GM19372 (cell line): Measurements from ENCODE around the gene CDCP1.

Experiments
- ATAC-seq: cut with Tn5 transposase; IDR thresholded peaks from one replicate; pipeline ENCODE4 v1.9.1; 2021; ENCODE audit warnings: mild to moderate bottlenecking, low read depth, moderate library complexity; ENCODE audit not compliant: unreplicated experiment

The CDCP1 gene

DNA sequence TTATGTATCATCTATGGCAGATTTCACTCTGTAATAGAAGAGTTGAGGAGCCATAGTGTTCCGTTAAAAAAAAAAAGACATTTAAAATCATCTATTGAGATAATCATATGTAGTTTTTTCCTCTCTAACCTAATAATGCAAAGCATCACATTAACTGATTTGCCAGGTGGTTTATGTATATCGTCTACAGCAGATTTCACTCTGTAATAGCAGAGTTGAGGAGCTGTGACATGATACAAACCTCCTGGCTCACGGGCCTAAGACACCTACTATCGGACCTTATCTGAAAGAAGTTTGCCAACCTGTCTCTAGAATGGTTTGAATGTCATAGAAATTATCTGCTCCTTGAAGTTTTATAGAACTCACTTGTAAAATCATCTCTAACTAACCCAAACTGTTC lies 29.8 kb downstream of the CDCP1 start:
- ATAC-seq = no peak

DNA sequence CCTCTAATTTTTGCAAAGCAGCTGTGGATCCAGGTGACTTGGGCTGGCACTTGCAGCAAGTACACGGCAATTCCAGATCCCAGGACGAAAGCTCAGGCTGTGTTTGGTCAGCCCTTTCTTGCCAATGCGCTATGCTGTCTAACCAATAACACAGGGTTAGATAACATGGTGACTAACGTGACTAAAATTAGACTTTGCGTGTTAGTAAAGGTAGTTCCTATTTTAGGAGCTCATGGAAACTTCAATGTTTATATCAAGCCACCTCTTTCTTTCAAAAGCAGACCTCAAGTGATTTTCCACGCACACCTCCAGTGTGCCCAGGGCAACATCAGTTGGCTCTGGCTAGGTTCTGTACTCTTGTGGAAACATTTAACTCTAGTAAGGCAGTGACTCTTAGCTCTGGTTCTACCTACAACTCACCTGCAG lies 32.5 kb downstream of the CDCP1 start:
- no peak for ATAC-seq

DNA sequence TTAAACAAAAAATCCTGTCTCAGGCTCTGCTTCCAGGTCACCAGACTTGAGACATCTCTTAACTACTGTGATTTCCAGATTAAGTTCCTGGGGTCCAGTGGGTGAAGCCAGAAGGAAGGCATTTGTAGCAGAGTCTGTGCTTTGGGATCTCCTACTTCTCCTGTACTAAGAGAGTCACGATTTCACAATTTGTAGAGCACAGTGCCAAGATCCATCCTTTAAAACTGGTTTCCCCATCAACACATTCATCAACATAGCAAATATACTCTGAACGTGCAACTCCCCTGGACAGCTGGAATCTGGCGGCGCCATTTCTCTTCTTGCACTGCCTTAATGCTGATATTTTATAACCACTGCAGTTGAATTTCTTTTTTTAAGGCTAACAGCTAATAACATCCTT lies 33.2 kb downstream of the CDCP1 start:
- ATAC-seq = no peak

DNA sequence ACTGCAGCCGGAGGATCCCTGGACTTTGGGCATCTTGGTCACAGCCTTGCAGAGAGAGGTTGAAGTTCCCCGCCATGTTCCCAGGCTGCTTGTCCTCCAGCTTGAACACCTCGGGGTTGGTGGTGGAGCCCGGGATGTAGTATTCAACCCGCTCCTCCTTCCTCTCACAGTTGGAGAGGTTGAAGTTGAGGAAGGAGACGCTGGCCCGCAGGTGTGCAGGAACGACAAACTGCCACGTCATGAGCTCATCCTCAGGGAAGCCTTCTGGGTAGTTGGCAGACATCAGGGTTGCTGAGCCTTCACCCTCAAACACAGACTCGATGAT lies 35.7 kb downstream of the CDCP1 start:
- ATAC-seq = no peak

DNA sequence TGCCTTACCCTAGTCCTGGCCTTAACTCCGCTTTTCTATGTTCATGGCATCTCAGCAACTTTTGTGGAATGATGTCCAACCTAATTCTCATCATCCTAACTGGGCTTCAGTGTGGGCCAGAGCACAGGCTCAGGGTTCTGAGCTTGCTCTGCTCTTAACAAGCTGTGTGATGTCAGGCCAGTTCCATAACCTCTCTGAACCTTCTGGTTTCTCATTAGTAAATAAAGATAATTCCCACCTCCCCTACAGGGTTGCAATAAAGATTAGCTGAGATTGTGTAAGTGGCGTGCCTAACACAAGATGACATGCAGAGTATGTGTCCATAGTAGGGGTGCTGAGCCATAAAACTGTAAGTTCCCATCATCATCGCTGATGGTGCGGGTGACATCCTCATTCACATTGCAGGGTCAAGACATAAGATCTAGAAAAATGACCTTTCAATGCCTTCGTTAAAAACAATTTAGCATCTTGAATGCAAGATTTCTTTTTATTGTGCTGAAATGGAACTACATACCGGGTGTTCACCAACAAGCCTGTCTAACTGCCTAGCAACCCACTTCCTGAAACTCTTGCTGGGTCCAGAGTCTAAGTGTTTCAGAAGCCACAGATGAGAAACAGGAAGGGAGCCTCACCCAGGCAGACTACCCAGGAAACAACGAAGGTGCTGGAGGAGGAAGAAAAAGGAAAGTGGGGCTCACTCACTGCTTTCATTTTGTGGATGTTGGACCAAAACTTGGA lies 36.2 kb downstream of the CDCP1 start:
- no peak for ATAC-seq

DNA sequence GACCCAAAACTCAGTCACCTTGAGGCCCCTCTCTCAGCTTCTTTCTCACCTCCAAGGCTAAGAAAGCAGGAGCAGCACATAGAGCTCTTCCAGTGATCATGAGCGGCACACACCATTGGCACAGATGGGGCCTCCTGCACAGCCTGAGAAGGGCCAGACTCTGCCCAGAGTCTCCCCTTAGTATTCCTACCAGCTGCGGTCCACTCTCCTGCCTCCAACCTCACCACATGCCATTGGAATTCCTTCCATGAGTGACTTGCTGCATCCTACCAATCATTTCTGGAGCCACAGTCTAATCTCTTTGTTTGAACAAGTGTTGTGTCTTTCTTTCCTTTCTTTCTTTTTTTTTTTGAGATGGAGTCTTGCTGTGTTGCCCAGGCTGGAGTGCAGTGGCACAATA lies 39.3 kb downstream of the CDCP1 start:
- ATAC-seq = no peak

DNA sequence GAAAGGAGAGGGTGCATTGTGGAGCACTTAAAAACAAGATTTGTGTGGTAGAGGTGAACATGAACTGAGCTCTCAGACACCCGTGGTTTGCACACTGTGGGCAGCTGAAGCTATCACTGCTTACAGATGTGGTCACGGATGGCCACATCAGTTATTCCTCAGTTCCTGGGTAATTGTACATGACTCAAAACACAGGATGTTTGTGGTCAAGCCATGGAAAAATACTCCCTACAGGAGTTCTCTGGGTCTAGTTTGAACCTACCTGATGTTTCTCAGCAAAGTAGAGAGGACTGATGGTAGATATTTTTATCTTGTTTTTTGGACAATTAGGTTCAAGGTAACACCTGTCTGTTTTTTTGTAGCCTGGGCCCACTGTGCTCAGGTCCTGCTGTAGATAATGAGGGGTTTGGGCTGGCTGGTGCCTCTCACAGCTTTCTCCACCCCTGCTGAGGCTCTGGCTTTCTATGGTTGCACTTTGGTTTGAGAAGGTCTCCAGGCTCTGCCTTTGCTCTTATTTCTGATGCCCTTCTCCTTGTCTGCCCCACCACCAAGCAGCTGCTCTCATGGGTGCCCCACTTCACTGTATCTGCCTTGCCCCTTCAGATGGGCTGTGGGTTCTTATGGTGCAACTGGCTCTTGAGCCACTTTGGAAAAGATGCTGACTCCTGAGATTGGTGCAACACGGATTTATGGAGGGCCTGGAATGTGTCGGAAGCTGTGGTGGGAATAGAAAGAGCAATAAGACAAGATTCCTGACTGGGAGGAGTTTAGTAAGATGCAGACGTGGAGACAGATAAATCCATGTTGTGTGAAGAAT lies 40.1 kb downstream of the CDCP1 start:
- ATAC-seq = no peak

DNA sequence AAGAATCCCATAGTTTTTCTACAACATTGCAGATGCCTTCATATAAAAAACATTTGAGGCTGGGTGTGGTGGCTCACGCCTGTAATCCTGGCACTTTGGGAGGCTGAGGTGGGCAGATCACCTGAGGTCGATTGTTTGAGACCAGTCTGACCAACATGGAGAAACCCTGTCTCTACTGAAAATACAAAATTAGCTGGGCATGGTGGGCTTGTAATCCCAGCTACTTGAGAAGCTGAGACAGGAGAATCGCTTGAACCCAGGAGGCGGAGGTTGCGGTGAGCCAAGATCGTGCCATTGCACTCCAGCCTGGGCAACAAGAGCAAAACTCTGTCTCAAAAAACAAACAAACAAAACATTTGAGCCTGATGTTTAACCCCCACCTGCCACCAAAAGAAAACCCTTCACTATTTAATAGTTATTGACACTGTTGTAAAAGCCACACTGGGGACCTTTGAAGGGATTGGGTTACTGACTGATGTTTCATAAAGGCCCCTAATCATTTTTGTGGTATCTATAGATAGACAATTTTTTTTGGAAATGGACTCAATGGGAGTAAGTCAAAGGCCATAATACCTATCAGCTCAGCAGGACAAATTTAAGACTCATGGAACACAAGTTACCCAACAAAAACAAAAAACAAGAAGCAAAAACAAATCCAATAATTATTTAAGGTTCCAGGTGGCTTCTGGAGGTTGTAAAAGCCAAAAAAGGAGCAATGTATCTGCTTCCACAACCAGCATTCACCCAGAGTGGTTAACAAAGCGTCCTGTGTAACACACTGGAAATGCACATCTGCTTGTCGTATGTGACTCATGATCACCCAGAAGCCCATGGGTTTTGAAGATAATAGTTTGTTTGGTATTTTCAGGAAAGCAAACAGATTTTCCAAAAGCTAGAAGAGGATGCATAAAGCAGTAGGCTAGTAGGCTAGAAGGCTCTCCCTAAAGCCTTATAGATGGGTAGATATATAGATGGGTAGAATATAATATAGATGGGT lies 41.2 kb downstream of the CDCP1 start:
- no peak for ATAC-seq

DNA sequence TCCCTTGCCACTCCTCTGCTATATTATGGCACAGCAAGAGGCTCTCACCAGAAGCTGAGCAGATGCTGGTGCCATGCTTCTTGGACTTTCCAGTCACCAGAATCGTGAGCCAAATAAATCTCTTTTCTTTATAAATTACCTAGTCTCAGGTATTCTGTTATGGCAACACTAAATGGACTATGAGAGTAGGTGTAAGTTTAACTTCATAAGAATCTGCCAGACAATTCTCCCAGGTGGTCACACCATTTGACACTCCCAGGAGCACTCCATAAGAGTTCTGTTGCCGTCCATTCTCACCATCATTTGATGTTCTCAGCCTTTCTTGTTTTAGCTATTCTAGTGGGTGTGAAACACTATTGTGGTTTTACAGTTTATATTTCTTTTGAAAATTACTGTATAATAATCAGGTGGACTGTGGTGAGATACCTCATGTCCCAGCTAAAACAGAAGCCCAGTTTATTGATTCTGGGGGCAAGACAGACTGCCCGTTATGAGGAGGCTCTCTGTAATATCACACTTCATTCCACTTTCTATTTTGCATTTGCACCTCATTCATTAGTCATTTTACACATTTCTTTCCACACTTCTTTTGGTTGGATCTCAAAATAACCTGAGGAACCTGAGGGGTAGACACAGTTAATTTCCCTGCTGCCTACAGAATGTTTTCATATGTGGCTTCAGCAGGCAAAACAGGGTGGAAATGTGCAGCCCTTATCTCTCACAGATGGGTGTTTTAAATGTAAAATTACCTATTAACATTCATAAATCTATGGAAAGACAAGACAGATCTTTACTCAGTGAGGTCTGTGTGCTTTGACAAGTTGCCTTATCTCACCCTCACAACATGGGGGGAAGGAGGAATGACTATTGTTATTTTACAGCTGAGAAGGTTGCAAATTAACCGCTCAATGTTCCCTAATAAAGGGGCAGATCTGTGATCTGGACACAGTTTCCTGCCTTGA lies 42.1 kb downstream of the CDCP1 start:
- ATAC-seq = no peak

DNA sequence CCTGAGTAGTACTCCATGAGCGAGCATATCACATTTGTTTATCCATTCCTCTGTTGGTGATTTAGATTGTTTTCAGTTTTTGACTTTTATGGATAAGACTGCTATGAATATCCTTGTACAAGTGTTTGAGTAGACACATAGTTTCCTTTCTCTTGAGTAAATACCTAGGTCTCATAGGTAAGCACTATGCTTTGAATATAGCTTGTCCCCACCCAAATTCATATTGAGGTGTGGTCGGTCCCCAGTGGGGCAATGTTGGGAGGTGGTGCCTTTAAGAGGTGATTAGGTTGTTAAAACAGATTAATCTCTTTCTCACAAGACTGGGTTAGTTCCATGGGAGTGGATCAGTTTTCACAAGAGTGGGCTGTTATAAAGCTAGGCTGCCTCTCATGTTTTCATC lies 42.8 kb downstream of the CDCP1 start:
- ATAC-seq = no peak

DNA sequence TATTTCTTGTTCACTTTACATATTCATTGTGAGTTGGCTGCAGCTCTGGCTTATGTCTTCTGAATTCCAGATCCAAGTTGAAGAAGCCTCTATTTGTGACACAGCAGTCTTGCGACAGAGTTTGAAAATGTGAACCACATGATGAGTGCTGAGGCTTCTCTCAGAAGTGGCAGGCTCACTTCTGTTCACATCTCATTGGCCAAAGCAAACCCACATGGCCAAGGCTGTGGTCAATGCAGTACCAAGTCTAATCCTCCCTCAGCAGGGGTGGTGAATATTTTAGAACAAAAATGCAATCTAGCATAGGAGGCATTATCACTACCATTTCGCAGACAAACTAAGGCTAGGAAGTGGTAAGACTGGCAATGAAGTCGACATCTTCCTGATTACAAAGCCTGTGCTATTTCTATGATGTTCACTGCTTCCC lies 45.2 kb downstream of the CDCP1 start:
- no peak for ATAC-seq

DNA sequence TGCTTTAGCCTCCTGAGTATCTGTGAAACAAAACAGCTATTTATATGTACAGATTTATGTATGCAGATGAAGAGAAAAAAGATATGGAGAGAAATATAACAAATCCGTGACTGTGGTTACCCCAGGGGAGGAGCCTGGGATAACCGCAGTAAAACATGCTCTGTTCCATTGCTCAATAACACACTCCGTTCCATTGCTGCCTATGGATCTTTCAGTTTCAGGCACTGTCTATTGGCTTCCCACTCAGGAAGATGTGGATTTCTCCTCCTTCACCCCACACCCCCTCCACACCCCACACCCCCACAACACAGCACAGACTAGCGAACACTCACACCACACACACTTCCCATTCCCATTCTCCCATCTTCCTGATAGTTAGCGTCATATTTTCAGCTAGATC lies 47.9 kb downstream of the CDCP1 start:
- ATAC-seq = no peak

DNA sequence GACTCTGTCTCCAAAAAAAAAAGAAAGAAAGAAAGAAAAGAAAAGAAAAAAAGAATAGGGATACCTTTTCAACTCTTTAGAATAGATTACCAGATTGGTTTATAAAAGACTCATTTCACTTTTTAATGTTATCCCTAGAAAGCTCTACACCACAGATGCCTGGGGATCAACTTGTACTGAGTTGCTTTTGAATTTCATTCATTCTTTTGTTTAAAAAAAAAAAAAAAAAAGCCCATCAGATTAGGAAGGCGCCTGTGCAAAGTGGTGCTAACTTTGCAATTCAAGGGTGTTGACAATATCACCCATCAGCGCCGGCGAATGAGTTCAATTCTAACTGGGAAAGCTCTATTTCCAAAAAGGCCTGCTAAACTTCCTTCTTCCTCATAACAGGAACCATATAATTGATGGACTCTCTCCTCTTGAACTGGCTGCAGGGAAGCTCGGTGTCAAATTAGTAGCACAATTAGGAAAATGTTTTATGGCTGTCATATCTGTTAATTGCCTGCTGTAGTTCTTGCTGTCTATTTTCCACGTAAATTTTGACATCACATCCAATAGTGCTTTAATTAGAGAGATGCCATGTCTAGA lies 48.8 kb downstream of the CDCP1 start:
- no peak for ATAC-seq

DNA sequence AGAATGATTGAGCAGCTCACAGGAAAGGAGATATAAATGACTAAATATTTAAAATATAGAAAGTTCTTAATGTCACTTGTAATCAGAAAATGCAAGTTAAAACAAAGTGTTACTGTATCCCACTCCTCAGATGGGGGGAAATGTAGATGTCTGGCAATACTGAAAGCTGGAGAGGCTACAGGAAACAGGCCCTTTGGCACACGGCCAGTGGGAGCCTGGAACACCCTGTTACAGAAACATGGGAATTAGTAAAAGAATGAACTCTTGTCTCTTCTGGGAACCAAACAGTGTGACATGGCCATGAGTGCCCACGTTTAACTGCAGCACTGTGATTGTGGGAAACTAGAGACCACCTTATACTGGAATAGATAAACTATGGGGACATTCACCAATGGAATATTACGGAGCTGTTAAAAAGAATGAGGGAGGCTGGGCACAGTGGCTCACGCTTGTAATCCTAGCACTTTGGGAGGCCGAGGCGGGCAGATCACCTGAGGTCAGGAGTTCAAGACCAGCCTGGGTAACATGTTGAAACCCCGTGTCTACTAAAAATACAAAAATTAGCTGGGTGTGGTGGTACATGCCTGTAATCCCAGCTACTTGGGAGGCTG lies 50.2 kb downstream of the CDCP1 start:
- ATAC-seq = no peak

DNA sequence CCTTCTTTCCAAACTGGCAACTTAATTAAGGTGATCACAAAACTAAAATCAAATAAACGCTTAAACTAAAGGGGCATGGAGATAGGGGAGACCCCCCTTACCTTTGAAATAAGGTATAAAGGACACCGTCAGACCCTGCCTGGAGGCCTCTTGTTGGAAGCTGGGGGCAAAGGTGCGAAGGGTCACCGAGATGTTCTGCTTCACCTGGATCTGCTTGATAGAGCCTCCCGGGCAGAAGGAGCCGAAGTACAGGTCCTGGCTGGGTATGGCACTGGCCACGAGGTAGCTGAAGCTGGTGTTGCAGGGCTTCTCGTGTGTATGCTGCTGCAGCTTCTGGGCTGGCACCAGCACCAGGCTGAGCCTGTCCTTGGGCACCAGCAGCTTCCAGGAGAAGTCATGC lies 53.0 kb downstream of the CDCP1 start:
- no peak for ATAC-seq

DNA sequence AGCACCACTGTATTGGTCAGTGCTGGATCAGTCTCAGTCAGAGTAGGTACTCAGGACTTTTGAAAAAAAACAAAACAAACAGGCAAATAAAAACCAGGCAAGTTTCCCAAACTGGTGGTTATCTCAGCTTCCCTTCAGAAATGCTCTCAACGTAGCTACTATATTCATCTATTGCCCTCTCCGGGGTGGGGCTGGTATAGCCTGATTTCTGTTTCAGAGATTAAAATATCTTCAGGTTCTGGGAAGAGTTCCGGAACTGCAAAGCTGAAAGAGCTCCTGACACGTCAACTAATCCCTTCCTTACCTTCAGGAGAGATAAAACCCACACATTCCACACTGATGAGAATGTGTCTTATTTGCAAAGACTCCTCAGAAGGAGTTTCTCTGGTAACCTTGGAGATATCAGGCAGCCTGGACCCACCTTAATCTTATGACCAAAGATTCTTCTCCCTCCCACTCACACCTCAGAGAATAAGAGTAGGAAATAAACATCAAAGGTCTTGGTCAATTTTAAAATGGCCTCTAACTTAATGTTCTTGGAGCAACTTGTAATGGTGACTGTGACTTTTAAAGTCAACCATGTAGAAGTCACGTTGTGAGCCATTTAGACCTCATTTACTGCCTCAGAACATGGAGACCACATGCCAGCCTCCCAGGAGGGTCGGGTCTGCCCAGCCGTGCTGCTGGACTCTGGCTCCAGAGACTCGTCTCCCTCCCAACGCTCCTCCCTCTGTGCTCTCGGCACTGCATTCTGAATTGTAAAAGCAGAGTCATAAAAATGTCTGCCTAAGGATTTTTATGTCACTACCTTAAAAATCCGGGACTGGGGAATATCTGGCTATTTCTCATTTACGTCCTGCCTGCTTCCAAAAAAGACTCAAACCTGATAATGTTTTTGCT lies 53.8 kb downstream of the CDCP1 start:
- no peak for ATAC-seq

DNA sequence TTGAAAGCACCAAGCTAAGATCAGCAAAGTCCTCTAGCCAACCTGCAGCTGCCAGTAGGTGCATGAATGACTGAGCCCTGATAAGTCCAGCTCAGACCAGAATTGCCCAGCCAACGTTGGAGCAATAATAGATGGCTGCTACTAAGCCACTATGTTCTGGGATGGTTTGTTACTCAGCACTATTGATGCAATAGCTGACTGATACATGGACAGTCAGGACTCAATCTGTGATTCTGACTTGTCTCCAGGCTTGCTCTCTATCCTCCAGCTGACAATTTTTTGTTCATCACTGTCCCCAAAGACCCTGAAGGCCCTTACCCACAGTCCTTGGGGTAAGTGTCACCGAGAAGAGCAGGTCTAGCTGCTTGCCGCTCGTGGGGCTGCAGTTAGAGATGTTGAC lies 55.3 kb downstream of the CDCP1 start:
- ATAC-seq = no peak
